ENCODE results near the gene SLC35A3.
A peak's percentile ranks its signal among the peaks of the same experiment; 100 is the strongest.
"Not testable (repeated sequence)": the region's sequence is repeated elsewhere in the genome, so short reads cannot be mapped to it uniquely, and the experiment has no call there.

Gene SLC35A3

GRCh38 chr1:100036718-100037655 lies 67.2 kb downstream of the SLC35A3 start:
- DNase-seq, result peak; percentile 40

- DNase-seq, result no peak
Observed at GRCh38 chr1:100037656-100037926, 67.8 kb downstream of the SLC35A3 start.

GRCh38 chr1:100037927-100038659 lies 68.3 kb downstream of the SLC35A3 start:
- DNase-seq, result peak; percentile 82

- DNase-seq, result peak; percentile 58
Observed at GRCh38 chr1:100038660-100039287, 69.0 kb downstream of the SLC35A3 start.

- DNase-seq, result no peak
Observed at GRCh38 chr1:100039591-100039990, 69.8 kb downstream of the SLC35A3 start.

- no peak for DNase-seq
Observed at GRCh38 chr1:100045206-100045605, 75.4 kb downstream of the SLC35A3 start.

GRCh38 chr1:100047235-100047708 lies 77.5 kb downstream of the SLC35A3 start:
- DNase-seq, result not testable (repeated sequence)

GRCh38 chr1:100050139-100050538 lies 80.3 kb downstream of the SLC35A3 start:
- no peak for DNase-seq

- no peak for DNase-seq
Observed at GRCh38 chr1:100051401-100051800, 81.6 kb downstream of the SLC35A3 start.

GRCh38 chr1:100051893-100052292 lies 82.1 kb downstream of the SLC35A3 start:
- peak; percentile 13 for DNase-seq

- no peak for DNase-seq
Observed at GRCh38 chr1:100053119-100053518, 83.3 kb downstream of the SLC35A3 start.

- no peak for DNase-seq
Observed at GRCh38 chr1:100053727-100054126, 83.9 kb downstream of the SLC35A3 start.

- no peak for DNase-seq
Observed at GRCh38 chr1:100061681-100062080, 91.9 kb downstream of the SLC35A3 start.

GRCh38 chr1:100065183-100065968 lies 95.6 kb downstream of the SLC35A3 start:
- DNase-seq, result no peak

GRCh38 chr1:100065969-100066227 lies 96.1 kb downstream of the SLC35A3 start:
- DNase-seq, result no peak

- no peak for DNase-seq
Observed at GRCh38 chr1:100070201-100070939, 100.6 kb downstream of the SLC35A3 start.

GRCh38 chr1:100073531-100073930 lies 103.7 kb downstream of the SLC35A3 start:
- peak; percentile 1 for DNase-seq

GRCh38 chr1:100074604-100075395 lies 105.0 kb downstream of the SLC35A3 start:
- no peak for DNase-seq

GRCh38 chr1:100075773-100076172 lies 106.0 kb downstream of the SLC35A3 start:
- DNase-seq, result peak; percentile 2

GRCh38 chr1:100076319-100076718 lies 106.5 kb downstream of the SLC35A3 start:
- DNase-seq, result no peak

- no peak for DNase-seq
Observed at GRCh38 chr1:100076744-100077143, 106.9 kb downstream of the SLC35A3 start.

Measured in fibroblast of skin of back (primary cell).